Left forelimb (tissue), 1 donor: Measurements from ENCODE around the gene IRAK4.

Source experiments
- DNase-seq: peaks from one replicate; pipeline ENCODE4 v3.0.0-alpha.2; 2018; ENCODE audit warnings: low spot score

Gene IRAK4

DNA sequence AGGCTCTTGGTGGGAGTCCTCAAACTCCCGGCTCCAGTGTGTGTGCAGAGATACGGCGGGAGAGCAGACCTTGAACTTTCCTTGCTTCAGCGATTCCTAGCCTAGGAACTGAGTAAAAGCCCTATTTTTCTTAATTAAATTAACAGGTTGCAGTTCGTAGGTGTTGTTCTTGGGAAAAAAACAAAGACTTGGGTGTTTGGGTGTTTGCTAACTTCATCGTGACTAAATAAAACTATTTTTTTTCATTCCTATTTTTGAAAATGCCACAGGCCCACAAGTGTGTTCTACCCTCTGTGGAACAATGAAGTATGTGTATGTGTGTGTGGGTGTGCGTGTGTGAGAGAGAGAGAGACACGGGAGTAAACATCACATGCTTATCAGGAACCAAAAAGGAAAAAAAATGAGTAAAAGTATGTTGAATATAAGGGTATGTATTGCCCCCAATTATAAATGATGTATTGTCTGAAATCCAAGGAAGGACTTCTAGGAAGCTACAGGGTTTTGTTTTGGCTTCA, 77.8 kb downstream of the IRAK4 start:
- DNase-seq, result no peak
